ENCODE data around the gene ANKS1B.

DNA sequence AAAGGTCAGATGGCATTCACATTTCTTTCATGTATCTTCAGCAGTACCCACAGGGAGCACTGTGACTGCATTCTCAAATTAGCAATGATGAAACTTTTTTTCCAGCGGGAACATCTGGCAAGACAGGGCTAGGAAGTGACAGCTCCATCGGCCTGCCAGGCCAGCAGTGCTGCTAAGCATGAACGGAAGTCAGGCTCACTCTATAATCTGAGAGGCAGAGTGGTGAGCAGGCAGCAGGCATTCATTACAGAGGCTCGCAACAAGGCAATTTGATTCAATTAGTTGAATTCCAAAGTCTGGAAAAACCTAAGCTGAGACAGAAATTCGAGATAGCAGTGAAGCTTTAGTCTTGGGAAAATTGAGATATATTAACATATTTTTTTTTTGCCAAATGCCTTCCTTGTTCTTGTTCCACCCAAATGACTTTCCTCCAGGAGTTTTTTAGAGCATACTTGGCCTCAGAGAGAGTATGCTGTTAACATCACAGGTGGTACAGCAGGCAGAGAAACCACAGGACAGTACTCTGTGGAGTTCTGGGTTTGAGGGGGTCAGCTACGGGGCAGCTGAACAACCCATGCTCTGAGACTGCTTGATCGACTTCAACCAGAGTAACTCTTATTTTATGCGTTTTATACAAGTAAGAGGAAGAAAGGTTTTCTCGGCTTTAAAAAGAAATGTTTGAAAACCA is 924.8 kb downstream of the ANKS1B start:
- no peak for TF ChIP-seq ZNF263 (CRISPR knock-in tag; IDR thresholded peaks at IDR 0.05; ENCODE audit: low read depth)
- no peak for TF ChIP-seq CTCF (IDR thresholded peaks at IDR 0.05)
- TF ChIP-seq MAX (CRISPR knock-in tag; IDR thresholded peaks at IDR 0.05), result no peak
- no peak for TF ChIP-seq ZNF121 (CRISPR knock-in tag; IDR thresholded peaks at IDR 0.05)
- no peak for TF ChIP-seq FOXJ3 (CRISPR knock-in tag; IDR thresholded peaks at IDR 0.05; ENCODE audit: borderline replicate concordance)
- no peak for TF ChIP-seq TCF7 (CRISPR knock-in tag; IDR thresholded peaks at IDR 0.05; ENCODE audit: low read depth)
